CD4-positive, alpha-beta T cell treated with Interleukin-21 for 1 hour (primary cell): Measurements from ENCODE around the gene ZNF292.
"Not testable (repeated sequence)": the region's sequence is repeated elsewhere in the genome, so short reads cannot be mapped to it uniquely, and the experiment has no call there.

ENCODE experiments used
- DNase-seq: peaks from one replicate; pipeline ENCODE4 v3.0.0-alpha.2; 2020

Gene ZNF292

DNA sequence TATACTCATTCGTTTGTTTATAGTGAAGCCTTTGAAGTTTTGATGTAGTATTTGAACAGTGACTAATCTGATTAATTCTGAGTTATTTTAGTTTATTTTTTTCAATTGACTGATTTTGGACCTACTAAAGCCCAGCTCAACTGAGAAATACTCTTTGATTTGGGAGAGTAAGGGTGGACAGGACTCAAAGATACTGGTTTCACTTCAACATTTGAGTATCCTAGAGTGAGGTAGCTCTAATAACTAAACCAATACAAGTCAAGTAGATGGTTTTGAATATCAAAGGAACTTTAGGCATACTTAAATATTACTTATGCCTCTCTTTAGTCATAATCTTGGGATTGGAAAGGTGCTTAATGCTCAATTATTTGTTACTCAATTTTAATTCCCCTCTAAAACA is 65.6 kb downstream of the ZNF292 start:
- no peak for DNase-seq

DNA sequence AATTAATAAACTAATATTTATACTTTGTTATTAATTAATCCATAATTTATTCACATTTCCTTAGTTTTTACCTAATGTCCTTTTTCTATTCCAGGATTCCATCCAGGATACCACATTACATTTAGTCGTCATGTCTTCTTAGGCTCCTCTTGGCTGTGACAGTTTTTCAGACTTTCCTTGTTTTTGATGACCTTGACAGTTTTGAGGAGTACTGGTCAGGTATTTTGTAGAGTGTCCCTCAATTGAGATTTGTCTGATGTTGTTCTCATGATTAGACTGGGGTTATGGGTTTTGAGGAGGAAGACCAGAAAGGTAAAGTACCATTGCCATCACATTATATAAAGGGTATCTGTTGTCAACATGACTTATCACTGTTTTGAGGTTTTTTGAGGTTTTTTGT is 67.3 kb downstream of the ZNF292 start:
- no peak for DNase-seq

DNA sequence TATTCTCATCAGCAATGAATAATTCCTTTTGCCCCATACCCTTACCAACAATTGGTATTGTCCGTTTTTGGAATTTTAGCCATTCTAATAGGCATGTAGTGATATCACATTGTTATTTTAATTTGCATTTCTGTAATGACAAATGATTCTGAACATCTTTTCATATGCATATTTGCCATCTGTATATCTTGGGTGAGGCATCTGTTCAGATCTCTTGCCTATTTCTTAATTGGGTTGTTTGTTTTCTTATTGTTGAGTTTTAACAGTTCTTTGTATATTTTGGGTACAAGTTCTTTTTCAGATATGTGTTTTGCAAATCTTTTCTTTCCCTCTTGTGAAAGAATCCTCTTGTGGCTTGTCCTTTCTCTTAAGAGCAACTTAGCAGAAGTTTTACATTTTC is 69.6 kb downstream of the ZNF292 start:
- DNase-seq, result no peak

DNA sequence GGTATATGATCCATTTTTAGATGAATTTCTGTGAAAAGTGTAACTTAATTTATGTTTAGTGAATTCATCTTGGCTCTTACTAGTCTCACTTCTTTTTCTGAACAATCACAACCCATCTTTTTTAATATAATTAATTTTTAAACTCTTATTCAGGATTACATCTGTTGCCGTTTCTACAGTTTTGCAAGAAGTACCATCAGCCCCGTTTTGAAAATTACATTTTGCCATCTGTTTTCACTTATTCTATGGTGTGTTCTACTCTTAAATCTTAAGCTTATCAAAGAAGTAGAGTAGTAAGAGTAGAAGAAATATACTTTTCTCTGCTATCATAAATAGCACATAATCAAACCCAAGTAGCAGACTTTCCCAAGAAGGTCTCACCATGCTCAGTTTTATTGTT is 70.1 kb downstream of the ZNF292 start:
- DNase-seq, result no peak

DNA sequence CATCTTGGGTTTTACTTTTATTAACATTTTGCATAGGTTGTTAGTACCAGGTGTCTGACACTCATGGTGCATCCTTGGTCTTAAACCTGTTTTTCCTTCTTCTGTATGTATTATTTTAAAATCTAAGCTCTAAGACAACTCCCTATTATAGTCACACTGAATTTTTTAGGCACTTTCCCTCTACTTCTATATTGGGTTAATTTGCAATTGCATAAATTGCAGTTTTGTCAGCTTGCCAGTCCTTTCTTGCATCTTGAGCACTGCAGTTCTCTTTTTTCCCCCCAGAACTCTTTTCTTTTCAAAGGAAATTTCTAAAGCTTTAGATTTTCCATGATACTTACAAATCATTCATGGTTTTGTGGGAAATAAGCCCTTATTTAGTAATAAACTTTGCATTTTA is 70.6 kb downstream of the ZNF292 start:
- no peak for DNase-seq

DNA sequence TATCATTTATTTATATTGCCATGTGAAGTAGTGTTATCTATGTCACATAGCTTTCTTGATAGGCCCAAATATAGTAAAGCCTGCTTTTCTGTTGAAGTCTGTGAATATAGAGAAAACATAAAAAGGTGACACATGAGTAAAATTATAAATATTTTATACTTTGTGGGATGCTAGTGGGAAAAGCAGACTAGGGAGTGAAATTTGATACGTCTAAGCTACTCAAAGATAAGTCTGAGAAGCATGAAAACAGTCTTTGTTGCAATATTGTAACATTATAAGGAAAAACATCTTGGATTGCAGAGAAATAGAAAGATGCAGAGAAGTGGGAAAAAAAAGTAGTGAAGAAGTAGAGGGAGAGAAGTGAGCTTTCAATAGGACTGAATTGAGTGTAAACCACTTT is 75.4 kb downstream of the ZNF292 start:
- DNase-seq, result no peak

DNA sequence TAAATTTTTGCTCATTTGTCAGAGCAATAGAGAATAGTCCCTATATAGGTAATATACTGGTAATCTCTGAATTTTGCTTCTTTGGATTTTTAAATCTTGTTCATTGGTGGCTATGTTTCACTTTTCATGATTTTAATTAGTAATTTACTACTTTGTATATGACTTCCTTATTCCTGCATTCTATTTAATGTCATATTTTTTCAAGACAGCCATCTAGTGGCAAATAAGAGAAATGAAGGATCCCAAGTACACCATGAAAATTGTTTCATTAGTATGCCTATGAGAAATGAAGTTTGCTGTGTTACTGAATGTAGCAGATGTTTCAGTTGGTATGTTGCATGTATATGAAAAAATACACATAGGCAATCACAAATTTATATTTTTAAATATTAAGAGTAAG is 82.4 kb downstream of the ZNF292 start:
- peak; percentile 41 for DNase-seq

DNA sequence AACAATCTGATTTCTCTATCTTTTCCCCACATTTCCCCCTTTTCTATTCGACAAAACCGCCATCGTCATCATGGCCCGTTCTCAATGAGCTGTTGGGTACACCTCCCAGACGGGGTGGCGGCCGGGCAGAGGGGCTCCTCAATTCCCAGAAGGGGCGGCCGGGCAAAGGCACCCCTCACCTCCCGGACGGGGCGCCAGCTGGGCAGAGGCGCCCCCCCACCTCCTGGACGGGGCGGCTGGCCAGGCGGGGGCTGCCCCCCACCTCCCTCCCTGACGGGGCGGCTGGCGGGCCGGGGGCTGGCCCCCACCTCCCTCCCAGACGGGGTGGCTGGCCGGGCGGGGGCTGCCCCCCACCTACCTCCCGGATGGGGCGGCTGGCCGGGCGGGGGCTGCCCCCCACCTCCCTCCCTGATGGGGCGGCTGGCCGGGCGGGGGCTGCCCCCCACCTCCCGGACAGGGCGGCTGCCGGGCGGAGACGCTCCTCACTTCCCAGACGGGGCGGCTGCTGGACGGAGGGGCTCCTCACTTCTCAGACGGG is 83.8 kb downstream of the ZNF292 start:
- not testable (repeated sequence) for DNase-seq

DNA sequence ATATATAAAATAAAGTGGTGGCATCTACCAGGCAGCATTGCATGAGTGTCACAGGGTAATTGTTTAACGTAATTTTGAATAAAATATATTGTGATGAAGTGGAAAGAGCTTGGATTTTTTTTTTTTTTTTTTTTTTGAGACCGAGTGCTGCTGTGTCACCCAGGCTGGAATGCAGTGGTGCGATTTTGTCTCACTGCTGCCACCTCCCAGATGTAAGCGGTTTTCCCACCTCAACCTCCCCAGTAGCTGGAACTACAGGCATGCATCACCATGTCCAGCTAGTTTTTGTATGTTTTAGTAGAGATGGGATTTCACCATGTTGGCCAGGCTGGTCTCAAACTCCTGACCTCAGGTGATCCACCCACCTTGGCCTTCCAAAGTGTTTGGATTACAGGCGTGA is 85.9 kb downstream of the ZNF292 start:
- no peak for DNase-seq

DNA sequence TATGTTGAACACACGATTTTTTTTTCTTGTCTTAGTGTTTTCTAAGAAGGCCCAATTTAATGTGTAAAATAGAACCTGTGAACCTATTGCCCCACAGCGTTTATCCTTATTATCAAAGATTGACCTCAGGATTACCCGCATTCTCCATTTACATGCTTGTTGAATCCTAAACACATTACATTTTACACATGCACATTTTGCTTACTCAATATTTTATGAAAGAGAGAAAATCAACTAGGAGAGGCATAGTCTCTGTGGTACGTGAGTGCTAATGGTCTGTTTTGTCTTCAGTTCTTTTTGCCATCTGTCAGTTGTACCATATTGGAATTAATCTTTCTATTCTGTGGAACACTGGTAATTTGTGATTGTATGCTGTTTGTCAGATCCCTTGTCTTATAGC is 86.9 kb downstream of the ZNF292 start:
- DNase-seq, result no peak

DNA sequence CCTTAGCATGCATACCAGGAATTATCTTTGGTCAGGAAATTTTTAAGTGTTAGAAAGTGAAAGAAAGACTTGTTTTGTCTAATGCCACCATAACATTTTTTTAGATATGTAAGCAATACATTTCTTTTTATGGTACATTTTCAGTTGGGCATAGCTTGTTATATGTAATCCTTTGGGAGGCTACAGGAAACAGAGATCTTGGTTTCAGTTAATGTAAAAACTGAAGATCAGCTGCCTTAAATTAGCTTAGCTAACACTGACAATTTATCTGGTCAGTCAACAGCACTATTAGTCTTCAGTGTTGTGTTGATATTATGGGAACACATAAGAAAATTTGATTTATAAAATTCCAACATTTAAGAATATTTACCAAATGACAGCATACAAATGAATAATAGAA is 88.4 kb downstream of the ZNF292 start:
- DNase-seq, result no peak

DNA sequence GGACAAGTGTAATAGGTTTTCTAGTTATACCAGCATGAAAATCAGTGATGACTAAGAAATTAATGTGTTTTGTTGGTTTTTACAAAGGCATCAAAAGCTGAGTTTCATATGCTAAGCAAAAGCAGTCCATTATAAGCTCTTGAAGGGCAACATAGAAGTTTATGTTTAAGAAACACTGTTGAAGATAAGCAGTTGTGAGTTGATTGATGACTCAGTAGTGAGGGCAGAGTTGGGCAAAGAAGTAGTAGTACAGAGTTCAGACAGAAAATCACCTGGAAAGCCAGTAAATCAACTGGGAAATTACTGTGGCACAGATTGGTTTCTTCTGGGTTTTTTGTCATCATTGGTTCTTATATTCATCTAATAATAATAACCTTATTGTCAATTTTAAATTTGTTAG is 89.0 kb downstream of the ZNF292 start:
- no peak for DNase-seq

DNA sequence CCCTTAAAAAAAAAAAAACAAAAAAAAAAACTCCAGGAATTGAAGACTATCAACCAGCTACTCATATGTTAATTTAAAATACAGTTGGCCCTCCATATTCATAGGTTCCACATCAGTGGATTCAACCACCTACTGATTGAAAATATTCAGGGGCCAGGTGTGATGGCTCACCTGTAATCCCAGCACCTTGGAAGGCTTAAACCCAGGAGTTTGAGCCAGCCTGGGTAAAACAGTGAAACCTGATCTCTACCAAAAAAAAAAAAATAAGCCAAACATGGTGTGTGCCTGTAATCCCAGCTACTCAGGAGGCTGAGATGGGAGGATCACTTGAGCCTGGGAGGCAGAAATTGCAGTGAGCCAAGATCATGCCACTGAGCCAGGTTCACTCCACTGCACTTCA is 94.7 kb downstream of the ZNF292 start:
- DNase-seq, result no peak

DNA sequence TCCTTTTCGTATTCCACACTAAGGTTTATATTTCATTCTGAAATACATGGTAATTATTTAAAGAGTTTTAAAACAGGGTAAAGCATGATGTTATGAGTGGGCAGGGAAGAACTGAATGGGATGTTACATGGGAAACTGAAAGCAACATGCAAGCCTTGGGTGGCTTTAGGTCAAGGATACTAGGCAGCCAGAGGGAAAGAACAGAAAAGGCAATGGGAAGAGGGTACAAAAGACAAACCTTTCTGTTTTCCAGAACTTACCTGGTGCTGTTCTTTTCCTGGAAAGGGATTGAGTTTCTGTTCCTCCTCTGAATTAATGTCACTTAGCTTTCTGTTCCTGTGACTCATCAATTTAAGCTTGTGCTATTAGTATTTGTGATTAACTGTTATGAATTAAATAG is 95.9 kb downstream of the ZNF292 start:
- DNase-seq, result no peak

DNA sequence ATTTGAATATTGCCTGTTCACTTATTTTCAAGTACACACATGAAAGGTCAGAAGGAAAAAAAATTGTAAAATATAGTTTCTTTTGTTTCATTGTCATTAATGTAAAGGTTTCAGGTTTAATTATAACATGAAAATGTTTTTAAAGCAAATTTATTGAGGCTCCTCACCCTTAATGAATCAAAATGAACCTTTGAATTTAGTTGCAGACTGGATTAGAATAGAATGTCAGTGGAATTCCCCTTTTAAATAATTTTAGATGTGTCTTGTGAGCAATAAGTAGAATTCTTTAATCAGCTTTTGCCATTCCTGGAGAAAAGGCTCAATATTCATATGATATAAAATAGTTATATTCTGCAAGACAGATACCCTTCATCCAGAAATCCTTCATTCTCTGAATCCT is 96.4 kb downstream of the ZNF292 start:
- DNase-seq, result no peak

DNA sequence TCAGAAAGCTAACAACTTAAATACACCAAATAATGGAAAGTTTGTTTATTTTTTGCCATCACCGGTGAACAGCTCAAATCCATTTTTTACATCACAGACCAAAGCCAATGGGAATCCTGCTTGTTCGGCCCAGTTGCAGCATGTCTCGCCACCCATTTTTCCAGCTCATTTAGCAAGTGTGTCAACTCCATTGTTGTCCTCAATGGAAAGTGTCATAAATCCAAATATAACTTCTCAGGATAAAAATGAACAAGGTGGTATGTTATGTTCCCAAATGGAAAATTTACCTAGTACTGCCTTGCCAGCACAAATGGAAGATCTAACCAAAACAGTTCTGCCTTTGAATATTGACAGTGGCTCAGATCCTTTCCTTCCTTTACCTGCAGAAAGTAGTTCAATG is 101.7 kb downstream of the ZNF292 start:
- no peak for DNase-seq

DNA sequence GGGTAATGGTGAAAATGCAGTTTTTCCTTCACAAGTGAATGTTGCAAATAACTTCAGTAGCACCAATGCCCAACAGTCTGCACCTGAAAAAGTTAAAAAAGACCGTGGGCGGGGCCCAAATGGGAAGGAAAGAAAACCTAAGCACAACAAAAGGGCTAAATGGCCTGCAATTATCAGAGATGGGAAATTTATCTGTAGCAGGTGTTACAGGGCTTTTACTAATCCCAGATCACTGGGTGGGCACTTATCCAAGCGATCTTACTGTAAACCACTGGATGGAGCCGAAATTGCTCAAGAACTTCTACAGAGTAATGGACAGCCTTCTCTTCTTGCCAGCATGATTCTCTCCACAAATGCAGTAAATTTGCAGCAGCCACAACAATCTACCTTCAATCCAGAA is 102.2 kb downstream of the ZNF292 start:
- DNase-seq, result no peak

DNA sequence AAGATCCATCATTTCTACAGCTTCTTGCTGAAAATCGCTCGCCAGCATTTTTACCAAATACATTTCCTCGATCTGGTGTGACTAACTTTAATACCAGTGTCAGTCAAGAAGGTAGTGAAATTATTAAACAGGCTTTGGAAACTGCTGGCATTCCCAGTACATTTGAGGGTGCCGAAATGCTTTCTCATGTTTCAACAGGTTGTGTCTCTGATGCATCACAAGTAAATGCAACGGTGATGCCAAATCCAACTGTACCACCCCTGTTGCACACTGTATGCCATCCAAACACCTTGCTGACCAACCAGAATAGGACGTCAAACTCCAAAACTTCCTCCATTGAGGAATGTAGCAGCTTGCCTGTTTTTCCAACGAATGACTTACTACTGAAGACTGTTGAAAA is 102.6 kb downstream of the ZNF292 start:
- no peak for DNase-seq

DNA sequence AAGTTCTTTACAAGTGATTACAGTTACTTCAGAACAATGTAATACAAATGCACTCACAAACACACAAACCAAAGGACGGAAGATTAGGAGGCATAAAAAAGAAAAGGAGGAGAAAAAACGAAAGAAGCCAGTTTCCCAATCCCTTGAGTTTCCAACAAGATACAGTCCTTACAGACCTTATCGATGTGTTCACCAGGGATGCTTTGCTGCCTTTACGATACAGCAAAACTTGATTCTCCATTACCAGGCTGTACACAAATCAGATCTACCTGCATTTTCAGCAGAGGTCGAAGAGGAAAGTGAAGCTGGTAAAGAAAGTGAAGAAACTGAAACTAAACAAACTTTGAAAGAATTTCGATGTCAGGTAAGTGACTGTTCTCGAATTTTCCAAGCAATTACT is 104.4 kb downstream of the ZNF292 start:
- no peak for DNase-seq

DNA sequence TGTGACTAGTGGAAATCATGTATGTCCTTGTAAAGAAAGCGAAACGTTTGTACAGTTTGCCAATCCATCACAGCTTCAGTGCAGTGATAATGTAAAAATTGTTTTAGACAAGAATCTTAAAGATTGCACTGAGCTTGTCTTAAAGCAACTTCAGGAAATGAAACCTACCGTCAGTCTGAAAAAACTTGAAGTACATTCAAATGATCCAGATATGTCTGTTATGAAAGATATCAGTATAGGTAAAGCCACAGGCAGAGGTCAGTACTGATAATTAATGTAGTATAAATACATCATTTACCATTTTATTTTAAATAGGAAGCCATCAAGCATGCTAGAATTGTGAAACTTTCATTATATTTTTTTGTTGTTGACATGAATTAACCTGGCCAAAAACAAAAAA is 106.2 kb downstream of the ZNF292 start:
- no peak for DNase-seq

DNA sequence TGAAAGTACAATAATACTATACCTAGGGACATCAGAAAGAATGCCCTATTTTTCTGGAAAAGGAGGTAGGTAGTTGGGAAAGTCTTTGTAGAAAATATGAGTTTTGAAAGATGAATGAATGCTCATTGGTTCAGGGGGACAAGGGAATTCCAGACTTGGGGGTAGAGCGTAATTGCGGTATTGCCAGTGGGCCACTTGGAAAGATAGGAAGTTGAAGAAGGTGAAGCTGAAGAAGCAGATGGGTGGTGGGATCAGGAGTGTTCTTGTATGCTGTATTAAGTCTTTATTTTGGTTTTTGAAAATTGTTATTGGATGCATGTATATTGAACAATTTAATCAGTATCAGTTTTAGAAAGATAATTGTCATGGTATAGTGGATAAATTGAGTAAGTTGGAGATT is 109.1 kb downstream of the ZNF292 start:
- DNase-seq, result no peak

DNA sequence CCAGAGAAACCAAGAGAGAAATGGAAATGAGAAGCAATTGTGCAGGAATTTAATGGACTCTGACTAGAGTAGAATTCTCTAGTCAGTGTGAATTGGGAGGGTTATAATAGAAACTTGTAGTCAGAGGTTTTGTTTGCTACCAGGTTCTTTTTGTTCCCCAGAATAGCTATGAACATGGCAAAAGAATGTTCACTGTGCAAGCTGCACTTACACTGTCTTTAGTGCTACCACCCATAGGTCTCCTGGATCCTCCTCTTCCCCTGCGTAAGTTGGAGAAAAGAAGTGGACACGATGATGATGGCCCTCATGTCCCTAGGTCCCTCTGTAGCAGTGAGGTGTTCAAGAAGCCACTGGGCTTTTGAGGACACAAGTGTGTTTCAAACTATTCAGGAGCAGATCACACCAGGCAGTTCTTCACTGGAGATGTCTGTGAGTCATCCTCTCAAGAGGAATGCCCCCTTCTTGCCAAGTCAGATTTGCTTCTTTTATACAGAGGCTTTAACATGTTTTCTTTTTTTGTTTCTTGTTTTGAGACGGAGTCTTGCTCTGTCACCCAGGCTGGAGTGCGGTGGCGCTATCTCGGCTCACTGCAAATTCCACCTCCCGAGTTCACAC is 119.4 kb downstream of the ZNF292 start:
- no peak for DNase-seq

DNA sequence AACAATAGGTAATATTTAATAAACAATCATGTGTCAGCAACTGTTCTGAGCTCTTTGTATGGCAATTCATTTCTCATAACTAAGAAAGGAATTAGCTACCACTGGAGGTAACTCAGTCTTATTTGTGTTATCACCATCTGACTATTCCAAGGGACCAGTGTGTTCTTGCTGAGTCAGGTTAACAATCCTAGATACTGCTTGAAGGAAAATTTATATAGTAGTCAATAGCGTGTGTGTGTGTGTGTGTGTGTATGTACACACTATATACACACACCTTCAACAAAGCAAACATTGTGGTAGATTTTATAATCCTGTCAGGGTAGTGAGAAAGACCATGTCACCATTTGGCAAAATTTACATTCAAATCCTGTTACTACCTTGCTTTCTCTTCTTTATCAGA is 121.3 kb downstream of the ZNF292 start:
- no peak for DNase-seq

DNA sequence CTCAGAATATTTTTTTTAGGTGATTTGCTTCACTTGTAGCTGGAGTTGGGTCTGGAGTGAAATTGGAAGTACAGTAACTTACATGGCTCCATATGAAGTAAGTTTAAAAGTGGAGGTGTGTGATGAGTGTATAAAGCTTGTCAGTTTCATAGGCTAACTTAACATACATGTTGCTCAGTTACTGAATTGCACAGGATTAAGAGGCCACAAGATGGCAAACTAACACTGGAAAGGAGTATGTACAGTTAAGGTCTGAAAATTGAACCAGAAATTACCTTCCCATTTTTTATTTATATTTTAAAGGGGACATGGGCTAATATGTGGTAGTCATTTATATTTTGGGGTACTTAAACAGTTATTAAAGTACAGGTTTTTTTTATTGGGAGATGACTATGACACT is 121.8 kb downstream of the ZNF292 start:
- peak; percentile 9 for DNase-seq

DNA sequence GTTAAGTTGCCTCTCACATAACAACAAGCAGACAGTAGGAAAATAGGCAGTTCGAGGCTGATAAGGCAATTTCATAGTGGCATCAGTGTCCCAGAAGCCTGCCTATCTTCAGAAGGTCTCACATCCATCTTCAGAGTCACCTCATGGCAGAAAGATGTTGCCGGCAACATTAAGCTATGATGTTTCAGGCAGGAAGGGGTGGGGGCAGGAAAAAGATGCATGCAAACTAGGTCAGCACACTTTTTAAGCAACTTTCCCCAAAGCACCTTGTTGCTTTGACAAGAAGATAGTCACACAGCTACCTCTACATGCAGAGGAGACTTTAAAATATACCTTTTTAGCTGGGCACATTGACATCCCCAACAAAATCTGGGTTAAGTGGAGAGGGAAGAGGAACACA is 123.8 kb downstream of the ZNF292 start:
- peak; percentile 2 for DNase-seq

DNA sequence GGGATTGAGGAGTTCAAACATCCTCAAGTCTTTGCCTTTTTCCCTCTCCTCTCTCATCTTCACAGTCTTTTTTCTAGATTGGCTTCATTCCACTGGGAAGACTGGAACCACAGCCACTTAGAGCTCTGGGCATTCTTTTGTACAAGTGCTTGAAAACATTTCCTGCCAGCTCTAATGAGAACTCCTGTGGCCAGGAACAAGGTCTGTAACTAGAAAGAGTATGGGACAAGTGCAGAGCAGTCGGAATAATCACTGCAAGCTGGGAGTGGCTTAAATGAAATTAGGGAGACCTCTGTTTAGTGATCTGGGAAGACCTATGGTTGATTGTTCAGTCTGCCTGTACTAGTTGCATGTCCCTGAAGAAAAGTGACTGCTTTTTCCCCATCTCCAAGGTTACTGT is 126.1 kb downstream of the ZNF292 start:
- DNase-seq, result no peak
